Measurements from ENCODE around the gene PSMB7.

DNA sequence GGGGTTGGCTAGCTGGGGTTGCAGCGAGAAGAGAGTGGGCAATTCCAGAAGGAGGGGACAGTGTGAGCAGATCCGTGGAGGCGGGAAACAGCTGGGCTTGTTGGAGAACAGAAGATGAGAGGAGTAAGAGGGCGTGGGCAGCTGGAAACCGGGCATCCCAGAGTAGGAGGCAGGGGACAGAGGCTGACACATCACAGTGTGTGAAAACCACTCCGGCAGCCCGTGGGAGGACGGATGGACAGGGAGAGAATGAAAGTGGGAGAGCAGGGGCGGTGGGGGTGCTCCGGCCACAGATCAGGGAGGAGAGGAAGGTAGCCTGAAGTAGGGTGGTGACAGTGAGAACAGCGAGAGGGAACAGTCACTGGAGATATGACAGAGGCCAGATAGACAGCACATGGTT lies 8.3 kb upstream of the PSMB7 start:
- TF ChIP-seq, protein P1, sequence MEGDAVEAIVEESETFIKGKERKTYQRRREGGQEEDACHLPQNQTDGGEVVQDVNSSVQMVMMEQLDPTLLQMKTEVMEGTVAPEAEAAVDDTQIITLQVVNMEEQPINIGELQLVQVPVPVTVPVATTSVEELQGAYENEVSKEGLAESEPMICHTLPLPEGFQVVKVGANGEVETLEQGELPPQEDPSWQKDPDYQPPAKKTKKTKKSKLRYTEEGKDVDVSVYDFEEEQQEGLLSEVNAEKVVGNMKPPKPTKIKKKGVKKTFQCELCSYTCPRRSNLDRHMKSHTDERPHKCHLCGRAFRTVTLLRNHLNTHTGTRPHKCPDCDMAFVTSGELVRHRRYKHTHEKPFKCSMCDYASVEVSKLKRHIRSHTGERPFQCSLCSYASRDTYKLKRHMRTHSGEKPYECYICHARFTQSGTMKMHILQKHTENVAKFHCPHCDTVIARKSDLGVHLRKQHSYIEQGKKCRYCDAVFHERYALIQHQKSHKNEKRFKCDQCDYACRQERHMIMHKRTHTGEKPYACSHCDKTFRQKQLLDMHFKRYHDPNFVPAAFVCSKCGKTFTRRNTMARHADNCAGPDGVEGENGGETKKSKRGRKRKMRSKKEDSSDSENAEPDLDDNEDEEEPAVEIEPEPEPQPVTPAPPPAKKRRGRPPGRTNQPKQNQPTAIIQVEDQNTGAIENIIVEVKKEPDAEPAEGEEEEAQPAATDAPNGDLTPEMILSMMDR (conservative IDR thresholded peaks at IDR 0.05 in 1 of 2, IDR thresholded peaks at IDR 0.05 in 1 of 2; ENCODE audit: extremely low read depth in 1 of 2, insufficient read depth in 1 of 2, low read depth in 1 of 2, low read length in 2 of 2): no peak
- no peak for TF ChIP-seq EZH2 (IDR thresholded peaks at IDR 0.05; ENCODE audit: borderline replicate concordance, low read length)

All from mammary epithelial cell (primary cell).